Measurements from ENCODE around the gene METTL25B. TPM values are rescaled to one million over a fixed set of nuclear protein-coding genes. Genes with fewer than 3 reads are reported as not detected.

Gene METTL25B
- total and polyA plus RNA-seq, 2 donors (not counting 3 experiments of a cell fraction or from before 2014, with no cell fraction given) = 12.8 to 15.0 TPM

GRCh38 chr1:156721131-156721530 is 7.1 kb upstream of the METTL25B start:
- CTCF ChIA-PET = interaction anchor here (0.8 to 11.2 kb wide), 7 partner anchors 14 to 142 kb away, joined by 3 to 138 read pairs (median 3); partner anchors contain the start of gene NTRK1
- peaks cover 12% of the 10 kb centered on the region for H3K4me1 ChIP-seq (ENCODE audit: control insufficient read depth, extremely low read depth, insufficient read depth, low read length)
- POLR2A ChIA-PET = no interaction called here
- intact Hi-C loops (cut with micrococcal nuclease) (no loop called here), dilution Hi-C loops (cut with MboI; ENCODE audit: extremely low pct_ligation_motif_present, low sequenced_read_pairs) (no loop called here)
- peaks cover 34% of the 10 kb centered on the region for H3K79me2 ChIP-seq (ENCODE audit: control insufficient read depth, insufficient read depth, low read length)
- H3K9ac ChIP-seq (replicated peaks; ENCODE audit: extremely low read depth, insufficient read depth, low read length) = no peak overlapping the region
- no peaks in the 10 kb centered on the region for H3K27me3 ChIP-seq (ENCODE audit: control insufficient read depth in 2 of 2, insufficient read depth in 2 of 2, low read length in 2 of 2)
- DNase-seq (ENCODE audit: low read depth, low spot score) (no peak), FAIRE-seq (no peak)
- no peak overlapping the region for H3K4me2 ChIP-seq (ENCODE audit: insufficient read depth, low read length)
- no peaks in the 10 kb centered on the region for H3K9me3 ChIP-seq (replicated peaks; ENCODE audit: control insufficient read depth, insufficient read depth, low read length)
- BruUV-seq (replicated peaks) = no TSS peak
- no peaks in the 10 kb centered on the region for H3K9me1 ChIP-seq (replicated peaks; ENCODE audit: control insufficient read depth, extremely low read depth, insufficient read depth, low read length)
- peaks cover 10 to 23% of the 10 kb centered on the region in 2 experiments for H3K36me3 ChIP-seq (ENCODE audit: control insufficient read depth in 2 of 2, extremely low read depth in 1 of 2, insufficient read depth in 2 of 2, low read length in 2 of 2)
- no peak overlapping the region for H3K27ac ChIP-seq (ENCODE audit: insufficient read depth, low read depth, low read length)
- TF ChIP-seq JUN (IDR thresholded peaks at IDR 0.05; ENCODE audit: borderline replicate concordance, insufficient read depth, insufficient read length, low read depth) = no peak
- TF ChIP-seq GATA2 (IDR thresholded peaks at IDR 0.05; ENCODE audit: insufficient read depth, insufficient read length, low read depth, low read length) = no peak
- no peak for TF ChIP-seq POLR2A (IDR thresholded peaks at IDR 0.05; ENCODE audit: low read depth, low read length)
- TF ChIP-seq POLR2AphosphoS5 (IDR thresholded peaks at IDR 0.05; ENCODE audit: insufficient read depth, low read depth, low read length) = no peak
- no peak for TF ChIP-seq FOS (IDR thresholded peaks at IDR 0.05; ENCODE audit: borderline replicate concordance, insufficient read depth, low read length)
- TF ChIP-seq MYC (IDR thresholded peaks at IDR 0.05; ENCODE audit: low read depth, low read length) = no peak
- TF ChIP-seq CTCF (IDR thresholded peaks at IDR 0.05; ENCODE audit: extremely low read depth in 1 of 2, insufficient read depth in 1 of 2, low read depth in 1 of 2, low read length in 2 of 2) = no peak
- no peak for TF ChIP-seq MAX (IDR thresholded peaks at IDR 0.05; ENCODE audit: insufficient read depth, insufficient read length)
- no peak for TF ChIP-seq EZH2 (IDR thresholded peaks at IDR 0.05; ENCODE audit: borderline replicate concordance, low read depth, low read length, severe bottlenecking)
- peaks cover 4% of the 10 kb centered on the region for H4K20me1 ChIP-seq (replicated peaks; ENCODE audit: control insufficient read depth, extremely low read depth, insufficient read depth, low read length)
- no peak overlapping the region for H2AFZ ChIP-seq (ENCODE audit: low read depth, low read length)
- H3K4me3 ChIP-seq (replicated peaks in 1 of 3; ENCODE audit: insufficient read depth in 1 of 3, low read depth in 1 of 3, low read length in 3 of 3) = no peak overlapping the region

All from endothelial cell of umbilical vein (primary cell).